Measurements from ENCODE around the gene ARHGAP22.

ARHGAP22 gene

DNA sequence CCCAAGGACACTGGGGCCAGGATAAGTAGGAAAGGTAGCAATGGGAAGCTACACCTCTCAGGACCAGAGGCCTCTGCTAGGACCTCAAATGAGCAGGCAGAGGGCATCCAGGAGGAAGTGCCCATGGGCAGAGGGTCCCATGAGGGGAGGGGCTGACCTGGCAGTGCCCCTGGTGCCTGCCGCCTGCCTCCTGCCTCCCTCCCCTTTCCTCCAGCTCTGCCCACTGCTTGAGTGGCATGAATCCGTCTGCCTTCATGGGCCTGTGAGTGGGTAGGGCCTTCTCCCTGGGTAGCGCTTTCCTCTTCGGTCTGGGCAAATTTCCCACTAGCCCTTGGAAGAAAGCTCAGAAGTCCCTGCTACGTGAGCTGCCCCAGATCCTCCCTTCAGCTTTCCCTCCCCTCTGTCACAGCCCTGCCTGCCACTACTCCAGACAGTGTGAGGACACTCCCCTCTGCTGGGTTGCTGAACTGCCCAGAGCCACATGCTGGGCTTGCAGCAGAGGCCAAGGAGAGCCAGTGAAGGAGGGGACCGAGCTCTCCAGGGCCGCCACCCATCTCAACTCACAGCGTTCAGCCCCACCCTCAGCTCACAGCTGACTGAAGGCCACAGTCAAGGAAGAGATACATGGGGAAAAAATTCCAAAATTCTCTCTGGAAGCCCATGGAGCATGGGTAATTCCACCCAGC is 141.4 kb downstream of the ARHGAP22 start:
- DNase-seq (ENCODE audit: low read depth in 2 of 2), result no peak

DNA sequence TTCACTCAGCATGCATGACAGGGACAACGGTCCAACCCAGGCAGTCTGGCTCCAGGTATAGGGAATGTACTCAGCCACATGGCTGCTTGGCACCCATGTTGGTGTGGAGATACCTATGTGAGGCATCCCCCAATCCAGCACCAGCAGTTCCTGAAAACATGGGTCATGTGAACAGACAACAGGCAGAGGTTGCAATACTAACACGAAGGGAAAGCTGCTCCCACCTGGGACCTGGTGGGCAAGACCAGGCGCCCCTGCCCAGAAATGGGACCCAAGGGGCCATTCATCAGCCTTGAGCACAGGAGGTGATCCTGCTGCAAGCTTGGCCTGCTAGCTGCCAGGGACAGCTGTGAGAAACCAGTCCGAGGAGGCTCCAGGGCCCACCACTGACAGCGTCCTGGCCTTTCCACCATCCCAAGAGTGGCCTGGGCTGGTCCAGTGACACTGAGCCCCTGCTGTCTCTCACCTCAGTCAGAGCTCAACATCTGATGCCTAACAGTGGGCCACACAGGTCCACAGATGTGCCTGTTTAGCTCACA is 142.3 kb downstream of the ARHGAP22 start:
- DNase-seq (ENCODE audit: low read depth in 2 of 2), result no peak

DNA sequence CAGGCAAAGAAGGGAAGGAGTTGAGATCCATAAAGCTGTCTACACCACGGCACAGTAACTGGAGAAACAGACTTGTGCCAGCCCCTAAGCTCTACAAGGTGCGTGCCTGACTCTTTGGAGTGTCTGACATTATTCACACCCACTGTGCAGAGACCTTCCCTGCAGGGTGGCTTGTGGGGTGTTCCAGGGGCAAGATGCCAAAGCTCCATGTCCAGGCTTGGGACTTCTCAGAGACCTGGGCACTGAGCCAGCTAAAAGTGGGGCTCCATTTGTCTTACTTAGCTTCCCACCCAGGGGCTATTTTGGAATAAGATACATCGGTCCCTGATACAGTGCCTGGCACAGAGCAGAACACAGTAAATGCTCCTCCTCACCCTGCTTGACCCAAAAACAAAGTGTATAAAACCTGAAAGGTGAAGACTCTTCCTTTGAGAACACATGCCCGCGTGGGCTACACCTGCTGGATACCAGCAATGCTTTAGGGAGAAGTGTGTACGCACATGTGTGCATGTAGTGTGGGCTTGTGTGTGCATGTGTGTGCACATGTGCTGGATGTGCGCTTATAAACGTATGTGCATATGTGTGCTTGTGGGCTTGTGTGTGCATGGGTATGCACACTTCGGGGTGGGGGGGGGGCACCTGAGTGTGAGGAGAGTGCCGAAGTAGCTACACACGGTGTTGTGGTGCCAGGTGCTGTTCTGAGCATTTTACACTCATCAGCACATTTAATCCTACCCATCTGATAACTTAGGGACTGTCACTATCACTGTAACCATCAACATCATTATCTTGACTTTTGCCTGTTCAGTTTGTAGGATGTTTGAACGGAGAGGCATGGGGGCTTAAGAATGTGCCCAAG is 143.0 kb downstream of the ARHGAP22 start:
- DNase-seq (ENCODE audit: low read depth in 2 of 2), result no peak

DNA sequence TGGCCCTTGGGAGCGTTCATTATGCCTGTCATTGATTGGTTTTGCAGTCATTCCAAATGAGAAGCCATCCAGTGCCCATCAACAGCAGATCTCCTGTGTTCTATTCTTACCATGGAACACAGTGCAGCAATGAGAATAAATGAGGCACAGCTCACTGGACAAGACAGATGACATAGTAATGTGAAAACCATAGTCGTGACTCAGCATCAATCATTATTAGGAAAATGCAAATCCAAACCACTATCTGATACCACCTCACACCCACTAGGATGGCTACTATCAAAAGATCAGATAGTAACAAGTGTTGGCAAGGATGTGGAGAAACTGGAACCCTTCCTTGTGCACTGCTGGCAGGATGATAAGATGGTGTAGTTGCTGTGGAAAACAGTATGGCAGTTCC is 144.7 kb downstream of the ARHGAP22 start:
- DNase-seq (ENCODE audit: low read depth in 2 of 2), result no peak

DNA sequence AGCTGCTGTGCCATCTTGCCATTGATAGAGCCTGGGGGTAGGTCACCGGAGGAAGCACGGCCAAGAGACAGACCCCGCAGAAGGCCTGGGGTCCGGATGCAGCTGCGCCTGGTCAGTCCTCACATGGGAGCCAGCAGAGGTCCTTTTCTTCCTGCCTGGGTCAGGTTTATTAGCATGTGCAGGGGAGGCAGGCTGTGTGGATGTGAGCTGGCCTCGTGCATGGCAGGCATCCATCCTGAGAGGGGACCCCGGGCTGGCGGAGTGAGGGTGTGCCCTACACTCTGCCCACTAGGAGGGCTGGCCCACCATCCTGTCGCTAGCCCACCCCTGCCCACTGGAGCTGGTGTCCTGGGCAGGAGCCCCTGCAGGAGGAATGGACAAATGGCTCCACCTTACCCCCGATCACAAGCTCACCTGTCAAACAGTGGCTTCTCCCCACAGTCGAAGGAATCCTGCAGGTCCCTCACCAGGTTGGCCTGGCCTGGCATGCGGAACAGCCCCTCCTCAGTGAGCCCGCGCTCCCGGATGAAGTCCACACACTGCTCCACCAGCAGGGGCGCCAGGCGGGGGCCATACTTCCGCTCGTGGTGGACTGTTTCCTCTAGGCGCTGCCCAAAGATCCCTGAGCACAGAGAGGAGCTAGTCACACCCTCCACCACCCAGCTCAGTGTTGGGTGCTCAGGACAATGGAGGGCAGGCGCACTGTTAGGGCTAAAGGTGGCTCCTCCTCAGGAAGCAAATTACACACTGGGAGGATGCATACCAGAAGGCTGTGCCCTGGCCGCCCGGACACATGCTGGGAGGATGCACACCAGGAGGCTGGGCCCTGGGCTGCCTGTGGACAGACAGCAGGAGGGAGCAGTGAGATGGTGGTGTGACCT is 145.4 kb downstream of the ARHGAP22 start:
- no peak for DNase-seq (ENCODE audit: low read depth in 2 of 2)

DNA sequence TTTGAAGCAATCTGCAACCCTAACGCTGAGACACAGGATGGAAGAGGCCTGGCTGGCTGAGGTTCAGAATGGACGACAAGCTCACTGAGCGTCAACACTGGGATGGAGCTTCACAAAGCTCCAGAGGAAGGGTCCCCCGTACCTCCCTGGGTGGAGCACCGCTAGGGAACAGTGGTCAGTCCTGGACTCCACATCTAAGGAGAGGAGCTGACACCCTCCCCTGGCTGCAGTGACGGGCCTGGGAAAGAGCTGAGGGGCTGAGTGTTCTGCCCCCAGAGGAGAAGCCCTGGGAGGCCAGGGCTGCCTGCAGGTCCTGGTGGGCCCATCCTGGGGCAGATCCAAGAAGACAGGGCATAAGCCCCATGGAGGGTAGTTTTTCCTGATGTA is 146.2 kb downstream of the ARHGAP22 start:
- DNase-seq (ENCODE audit: low read depth in 2 of 2), result no peak

DNA sequence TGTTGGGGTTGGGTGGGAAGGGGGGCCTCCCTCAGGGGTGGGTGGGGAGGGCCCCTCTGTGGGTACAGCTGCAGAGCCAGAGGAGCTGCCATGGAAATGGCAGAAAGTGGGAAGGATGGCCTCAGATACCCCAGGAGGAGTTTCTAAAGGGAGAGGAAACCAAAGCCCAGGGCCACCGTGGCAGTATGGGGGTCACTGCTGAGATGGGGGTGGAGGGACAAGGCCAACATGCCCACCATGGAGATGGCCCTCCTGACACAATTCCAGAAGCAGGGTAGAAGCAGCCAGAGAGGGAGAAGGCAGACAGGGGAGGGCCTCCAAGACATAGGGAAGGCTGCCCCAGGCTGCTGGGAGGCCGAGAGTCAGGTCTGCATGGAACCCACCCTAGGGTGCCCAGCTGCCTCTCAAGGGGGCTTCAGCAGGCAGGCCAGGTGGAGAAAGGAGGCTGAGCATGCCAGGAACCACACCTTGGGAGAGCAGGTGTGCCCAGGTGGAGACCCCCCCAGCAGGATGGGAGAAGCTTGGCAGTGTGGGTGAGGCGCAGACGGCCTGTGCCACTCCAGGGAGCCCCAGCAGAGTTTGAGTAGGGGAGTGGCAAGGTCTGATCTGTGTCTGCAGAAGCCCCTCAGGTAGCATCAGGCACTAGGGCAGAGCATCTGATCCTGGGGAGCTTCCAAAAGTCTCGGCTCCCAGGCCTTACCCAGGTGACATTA is 146.8 kb downstream of the ARHGAP22 start:
- no peak for DNase-seq (ENCODE audit: low read depth in 2 of 2)

DNA sequence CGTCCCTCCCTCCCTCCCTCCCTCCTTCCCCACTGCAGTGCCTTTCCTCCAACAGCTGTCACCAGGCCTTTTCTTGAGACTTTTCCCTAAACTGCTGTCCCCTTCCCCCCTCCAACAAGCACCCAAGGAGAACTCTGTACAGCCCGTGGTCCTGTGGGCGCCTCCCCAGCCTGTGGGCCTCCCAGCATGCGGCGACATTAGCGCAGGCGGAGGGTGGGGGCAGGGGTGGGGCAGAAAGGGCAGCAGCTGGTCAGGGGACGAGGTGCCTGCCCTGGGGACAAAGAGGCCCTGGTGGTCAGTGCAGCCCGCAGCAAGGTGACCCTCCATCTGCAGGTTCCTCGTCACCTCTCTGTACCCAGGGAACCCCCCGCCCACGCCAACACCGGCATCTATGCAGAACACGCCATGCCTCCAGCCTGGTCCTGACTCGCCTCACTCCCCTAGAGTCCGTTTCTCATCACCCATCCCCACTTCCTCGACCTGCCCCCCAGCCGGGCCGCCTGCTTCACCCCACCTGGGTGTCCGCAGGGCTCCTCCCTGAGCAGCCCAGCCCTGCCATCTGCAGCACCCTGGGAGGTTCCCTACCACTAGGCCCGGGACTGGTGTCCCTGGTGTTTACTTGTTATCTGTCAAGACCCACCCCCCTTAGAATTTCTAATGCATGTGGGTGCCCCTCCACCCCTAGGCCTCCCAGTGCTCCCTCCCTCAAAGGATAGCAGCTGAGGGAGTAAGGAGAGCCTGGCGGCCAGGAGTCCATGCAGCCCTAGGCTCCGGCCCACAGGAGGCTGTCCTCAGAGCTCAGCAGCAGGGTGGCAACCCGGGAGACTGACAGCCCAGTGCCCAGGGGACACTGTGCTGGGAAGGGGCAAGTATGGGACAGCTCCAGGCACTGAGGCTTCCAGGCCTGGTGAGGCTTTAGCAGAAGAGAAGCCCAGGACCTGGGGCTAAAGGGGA is 147.8 kb downstream of the ARHGAP22 start:
- DNase-seq (ENCODE audit: low read depth in 2 of 2), result no peak

DNA sequence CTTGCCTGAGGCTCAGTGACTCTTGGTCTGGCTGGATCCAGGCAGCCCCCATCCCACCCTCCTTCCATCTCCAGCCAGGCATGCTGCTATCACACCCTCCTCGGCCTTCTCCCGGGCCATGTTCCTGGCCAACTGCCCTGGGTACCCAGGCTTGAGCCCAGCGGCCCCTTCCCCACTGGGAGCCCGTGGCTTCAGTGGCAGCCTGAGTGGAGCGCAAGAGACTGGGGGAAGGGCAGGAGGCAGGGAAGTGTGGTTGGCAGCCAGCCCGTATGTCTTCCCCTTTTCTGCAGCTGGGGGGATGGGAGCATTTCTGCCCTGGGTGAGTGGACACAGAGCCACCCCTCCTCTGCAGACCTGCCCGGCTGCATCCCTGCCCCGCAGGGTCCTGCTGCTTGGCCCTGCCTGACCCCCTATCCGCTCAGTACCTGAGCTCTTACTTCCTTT is 148.5 kb downstream of the ARHGAP22 start:
- DNase-seq (ENCODE audit: low read depth in 2 of 2), result no peak

DNA sequence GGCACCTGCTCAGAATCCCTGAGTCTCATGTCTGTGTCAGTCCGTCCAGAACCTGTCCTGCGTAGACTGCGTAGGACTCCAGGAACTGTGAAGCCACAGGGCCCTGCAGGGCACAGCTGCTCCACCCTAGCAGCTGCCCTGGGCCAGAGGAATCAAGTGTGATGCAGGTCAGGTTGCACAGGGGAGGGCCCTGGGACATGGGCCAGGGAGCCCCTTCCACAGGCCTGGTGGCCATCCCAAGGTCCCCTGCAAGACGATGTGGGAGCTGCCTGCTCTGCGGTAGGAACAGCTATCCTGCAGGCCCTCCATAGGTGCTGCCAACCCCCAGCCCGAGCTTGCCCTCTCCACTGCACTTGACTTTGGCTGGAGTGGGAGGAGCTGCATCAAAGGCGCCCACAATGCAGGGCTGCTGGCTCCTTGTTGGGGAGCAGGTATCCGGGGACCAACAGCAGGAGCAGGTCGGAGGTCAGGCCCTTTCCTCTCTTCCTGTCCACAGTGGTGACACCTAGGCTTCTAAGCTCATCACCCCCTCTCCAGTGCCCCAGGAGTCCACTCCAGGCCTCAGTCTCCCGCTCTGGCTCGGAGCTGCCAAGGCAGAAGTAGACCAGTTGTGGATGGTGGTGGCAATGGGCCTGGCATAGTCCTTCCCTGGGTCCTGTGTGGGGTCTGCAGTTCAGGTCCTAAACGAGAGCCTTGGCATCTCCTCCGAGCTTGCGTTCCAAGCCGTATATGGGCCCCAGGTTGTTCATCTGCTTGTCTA is 149.3 kb downstream of the ARHGAP22 start:
- no peak for DNase-seq (ENCODE audit: low read depth in 2 of 2)

DNA sequence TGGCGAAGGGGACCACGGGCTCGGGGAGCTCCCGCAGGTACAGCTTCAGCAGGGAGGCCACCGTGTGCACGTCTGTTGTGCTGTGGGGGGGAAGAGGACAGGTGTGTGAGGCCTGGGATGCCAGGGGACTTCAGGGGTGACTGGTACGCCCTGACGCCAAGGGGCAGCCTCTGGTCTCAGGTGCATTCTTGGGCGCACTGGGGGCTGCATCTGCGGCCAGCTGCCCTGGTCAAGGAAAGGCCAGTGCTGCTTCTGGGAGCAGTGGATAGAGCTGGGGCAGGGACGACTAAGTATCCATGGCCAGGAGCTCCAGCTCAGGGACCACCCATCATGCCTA is 149.8 kb downstream of the ARHGAP22 start:
- no peak for DNase-seq (ENCODE audit: low read depth in 2 of 2)

DNA sequence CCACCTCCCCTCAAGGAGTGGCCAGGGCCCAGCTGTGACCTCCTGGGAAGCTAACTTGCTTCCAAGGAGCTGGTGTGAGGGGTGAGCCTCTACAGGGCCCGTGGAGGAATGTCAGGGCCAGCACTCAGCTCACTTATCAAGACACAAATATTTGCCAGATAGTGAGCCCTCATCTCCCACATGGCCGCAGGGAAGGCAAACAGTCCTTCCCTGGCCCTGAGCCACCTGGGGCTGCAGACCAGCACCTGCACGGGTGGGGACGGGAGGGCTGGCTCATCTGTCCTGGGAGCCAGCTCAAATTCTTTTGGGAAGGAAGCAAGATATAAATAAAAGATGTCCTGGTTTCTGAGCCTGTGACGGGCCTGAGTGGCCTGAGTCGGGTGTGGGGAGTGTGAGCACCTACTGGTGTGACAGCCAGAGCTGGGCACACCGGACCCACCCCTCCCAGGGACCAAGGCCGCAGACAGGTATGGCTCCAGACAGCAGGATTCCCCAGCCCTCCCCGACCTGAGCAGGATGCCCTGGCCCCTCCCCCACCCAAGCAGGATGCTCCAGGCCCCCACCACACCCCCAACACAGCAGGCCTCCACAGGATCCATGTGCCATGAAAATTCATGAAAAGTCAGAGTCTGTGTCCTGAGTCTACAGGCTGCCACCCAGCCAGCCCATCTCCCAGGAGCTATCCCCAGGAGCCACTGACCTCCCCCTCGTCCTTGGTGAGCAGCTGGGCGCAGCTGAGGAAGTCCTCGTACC is 150.4 kb downstream of the ARHGAP22 start:
- DNase-seq (ENCODE audit: low read depth in 2 of 2), result no peak

DNA sequence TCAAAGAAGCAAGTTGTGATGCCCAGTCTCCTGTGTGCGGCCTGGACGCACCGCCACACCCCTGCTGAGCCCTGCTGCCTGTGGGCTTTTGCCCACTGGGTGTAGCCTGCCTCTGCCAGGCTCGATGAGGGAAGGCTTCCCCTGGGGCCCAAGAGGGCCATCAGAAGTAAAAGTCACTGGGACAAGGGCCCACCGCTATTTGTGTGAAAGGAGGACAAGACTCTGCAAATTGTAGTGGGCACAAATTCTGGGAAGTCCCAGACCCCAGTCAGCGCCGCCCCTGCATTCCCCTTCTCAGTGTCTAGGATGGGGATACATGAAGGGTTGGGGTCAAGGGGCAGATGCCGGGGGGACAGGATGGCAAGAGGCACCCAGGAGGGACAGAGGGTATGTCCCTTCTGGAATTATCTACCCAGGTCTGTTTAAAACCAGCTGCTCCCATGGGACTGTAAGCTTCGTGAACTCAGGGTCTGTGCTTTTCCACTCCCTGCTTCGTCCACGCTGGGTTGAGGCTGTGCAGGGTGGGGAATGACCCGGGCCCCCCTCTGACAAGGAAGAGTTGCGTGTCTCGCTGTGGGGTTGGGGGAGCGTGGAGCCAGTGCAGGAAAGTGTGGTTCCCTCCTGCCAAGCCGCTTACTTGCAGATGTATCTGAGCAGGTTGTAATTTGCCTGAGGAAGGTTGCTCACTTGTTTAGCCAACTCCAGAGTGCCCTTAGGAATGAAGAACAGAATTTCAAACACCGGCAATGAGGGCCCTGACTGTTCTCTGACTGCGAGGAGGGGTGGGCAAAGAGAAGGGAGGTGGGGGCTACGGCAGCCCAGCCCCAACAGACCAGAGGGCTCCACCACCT is 151.2 kb downstream of the ARHGAP22 start:
- no peak for DNase-seq (ENCODE audit: low read depth in 2 of 2)

DNA sequence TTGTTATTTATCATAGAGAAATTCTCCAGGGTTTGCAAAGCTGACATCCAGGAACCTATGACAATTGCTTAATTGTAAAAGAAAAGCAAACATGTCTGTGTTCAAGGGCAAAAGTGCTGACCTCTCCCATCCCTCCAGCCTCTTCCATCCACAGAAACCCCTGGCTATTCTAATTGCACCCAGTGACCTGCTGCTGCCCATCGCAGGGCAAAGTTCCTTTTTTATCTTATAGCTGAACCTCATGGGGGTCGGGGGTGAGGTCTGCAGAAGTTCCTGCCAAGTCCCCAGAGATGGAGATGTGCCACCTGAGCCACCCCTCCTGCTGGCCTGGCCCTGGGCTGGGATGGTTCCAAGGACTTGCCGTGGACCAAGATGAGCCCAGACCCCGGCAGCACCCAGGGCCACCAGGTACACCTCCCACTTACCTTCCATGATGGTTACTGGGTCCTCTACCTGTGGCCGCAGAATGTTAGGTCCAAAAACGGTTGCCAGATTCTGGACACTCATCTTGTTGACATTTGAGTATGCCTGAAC is 151.9 kb downstream of the ARHGAP22 start:
- DNase-seq (ENCODE audit: low read depth in 2 of 2), result no peak

DNA sequence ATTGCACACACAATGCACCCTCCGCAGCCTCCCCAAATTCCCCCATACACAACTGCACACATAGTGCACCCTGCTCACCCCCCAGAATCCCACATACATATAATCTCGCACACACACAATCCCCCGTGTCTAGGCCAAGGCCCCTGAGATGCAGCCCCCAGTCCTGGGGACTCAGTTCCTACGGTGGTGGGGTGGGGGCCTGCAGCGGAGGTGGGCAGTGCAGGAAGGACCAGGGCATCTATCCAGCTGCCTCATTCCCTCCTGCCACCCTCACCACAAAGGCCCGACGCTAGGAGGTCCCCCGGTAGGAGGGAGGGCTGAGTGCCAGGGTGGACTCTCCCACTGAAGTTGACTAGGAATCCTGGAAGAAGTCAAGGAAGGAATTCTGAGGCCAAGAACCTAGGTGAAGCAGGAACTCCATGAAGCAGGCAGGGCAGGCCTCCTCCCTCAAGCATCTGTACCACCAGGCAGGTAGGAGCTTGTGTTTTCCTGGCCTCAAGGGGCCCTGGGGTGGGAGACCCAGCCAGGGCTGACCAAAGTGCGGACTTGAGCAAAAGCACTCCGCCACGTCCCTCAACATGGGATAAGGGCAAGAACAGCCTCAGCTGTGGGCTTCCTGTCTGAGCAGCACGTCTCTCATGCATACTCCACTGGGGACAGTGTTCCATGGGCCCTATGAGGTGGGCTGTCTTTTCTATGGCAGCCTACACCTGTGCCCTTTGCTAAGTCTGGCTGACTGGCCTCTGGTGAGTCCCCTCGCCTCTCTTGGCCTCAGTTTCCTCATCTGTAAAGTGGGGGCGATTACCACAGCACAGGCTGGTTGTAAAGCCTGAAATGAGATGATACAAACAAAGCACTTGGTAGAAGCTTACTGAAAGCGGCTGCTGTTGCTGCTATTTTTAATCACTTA is 152.6 kb downstream of the ARHGAP22 start:
- no peak for DNase-seq (ENCODE audit: low read depth in 2 of 2)

DNA sequence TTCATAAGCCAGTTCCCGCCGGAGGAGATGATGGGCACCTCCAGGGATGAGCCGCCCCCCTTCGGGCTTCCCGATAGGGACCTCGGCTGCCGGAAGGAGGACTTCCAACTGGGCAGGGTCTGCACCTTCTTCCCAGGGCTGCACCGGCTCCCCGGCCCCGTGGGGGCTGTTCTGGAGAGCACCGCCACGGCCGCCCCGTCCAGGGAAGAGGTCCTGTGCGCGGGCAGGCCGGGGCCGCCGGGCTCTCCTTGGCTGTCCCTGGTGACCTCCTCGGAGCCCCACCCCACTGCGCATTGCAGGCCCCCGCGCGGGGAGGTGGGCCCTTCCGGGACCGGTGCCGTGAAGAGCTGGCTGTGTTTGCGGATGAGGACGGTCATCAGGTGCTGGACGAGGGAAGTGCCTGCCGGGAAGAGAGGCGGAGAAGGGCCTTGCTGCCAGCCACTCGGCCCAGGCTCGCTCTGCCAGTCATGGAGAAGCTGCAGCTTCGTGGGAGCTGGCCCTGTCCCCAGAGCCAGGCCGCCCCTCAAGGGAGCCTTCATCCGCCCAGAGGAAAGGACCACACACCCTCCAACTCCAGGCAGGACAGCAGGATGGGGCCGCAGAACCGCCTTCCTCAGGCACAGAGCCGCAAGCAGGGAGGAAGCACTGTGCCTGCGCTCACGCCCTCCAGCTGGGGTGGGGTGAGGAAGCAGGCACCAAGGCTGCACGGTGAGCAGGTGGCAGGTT is 154.0 kb downstream of the ARHGAP22 start:
- no peak for DNase-seq (ENCODE audit: low read depth in 2 of 2)
